ENCODE results near the gene PERM1.
"Not testable (repeated sequence)": the region's sequence is repeated elsewhere in the genome, so short reads cannot be mapped to it uniquely, and the experiment has no call there.

Gene PERM1

DNA sequence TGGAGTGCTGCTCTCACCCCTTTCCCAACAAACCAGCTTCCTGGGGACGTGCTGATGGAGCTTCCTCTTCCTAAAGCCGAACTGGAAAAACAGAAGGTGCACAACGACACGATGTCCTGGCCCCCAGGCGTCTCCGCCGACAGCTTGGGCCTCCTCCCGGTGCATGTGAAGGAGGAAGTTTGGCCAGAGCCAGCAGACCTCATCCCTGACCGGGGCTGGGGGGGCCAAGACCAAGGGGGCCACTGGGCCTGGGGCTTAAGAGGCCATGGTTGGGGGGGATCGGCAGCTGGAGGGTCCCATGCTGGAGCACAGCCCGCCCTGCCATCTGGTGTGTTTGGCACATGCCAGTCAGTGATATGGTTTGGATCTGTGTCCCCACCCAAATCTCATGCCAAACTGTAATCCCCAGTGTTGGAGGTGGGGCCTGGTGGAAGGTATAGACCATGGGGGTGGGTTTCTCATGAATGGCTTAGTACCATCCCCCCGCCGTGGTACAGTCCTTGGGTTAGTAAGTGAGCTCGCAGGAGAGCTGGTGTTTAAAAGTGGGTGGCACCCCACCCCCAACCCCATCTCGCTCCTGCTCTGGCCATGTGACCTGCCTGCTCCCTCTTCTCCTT is 11.6 kb upstream of the PERM1 start:
- Histone ChIP-seq H3K27ac (ENCODE audit: low read length) (no peak overlapping the region), H3K9ac (ENCODE audit: low read depth, low read length) (no peak overlapping the region), H3K27me3 (ENCODE audit: insufficient read depth, low read length) (peaks cover 91% of the 10 kb centered on the region), H3K4me1 (ENCODE audit: insufficient read depth, low read length) (no peaks in the 10 kb centered on the region), H3K4me3 (ENCODE audit: low read length) (no peak overlapping the region), H3K9me3 (ENCODE audit: insufficient read depth, low read depth, low read length) (no peaks in the 10 kb centered on the region), H3K36me3 (ENCODE audit: insufficient read depth, low read depth, low read length) (no peaks in the 10 kb centered on the region)

- peaks cover 86% of the 10 kb centered on the region for H3K27me3 ChIP-seq (ENCODE audit: insufficient read depth, low read length)
- H3K4me1 ChIP-seq (ENCODE audit: insufficient read depth, low read length) = no peaks in the 10 kb centered on the region
- no peak overlapping the region for H3K27ac ChIP-seq (ENCODE audit: low read length)
- no peak overlapping the region for H3K9ac ChIP-seq (ENCODE audit: low read depth, low read length)
- no peaks in the 10 kb centered on the region for H3K36me3 ChIP-seq (ENCODE audit: insufficient read depth, low read depth, low read length)
- no peak overlapping the region for H3K4me3 ChIP-seq (ENCODE audit: low read length)
- no peaks in the 10 kb centered on the region for H3K9me3 ChIP-seq (ENCODE audit: insufficient read depth, low read depth, low read length)
Observed at GRCh38 chr1:992362-992761, 10.5 kb upstream of the PERM1 start.

DNA sequence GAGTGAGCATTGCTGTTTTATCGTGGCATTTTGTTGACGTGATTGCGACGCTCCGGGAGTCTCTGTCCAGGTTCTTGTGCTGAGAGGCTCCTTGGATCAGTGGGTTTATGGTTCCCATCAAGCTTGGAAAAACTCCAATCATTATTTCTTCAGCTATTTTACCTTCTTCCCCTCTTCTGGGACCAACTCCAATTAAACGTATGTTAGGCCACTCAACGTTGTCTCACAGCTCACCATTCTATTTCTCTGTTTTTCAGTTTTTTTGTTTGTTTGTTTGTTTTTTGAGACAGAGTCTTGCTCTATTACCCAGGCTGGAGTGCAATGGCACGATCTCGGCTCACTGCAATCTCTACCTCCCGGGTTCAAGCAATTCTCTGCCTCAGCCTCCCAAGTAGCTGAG is 10.0 kb upstream of the PERM1 start:
- Histone ChIP-seq H3K27ac (ENCODE audit: low read length) (no peak overlapping the region), H3K9me3 (ENCODE audit: insufficient read depth, low read depth, low read length) (no peaks in the 10 kb centered on the region), H3K27me3 (ENCODE audit: insufficient read depth, low read length) (peaks cover 82% of the 10 kb centered on the region), H3K36me3 (ENCODE audit: insufficient read depth, low read depth, low read length) (no peaks in the 10 kb centered on the region), H3K4me1 (ENCODE audit: insufficient read depth, low read length) (no peaks in the 10 kb centered on the region), H3K4me3 (ENCODE audit: low read length) (no peak overlapping the region), H3K9ac (ENCODE audit: low read depth, low read length) (no peak overlapping the region)

GRCh38 chr1:991275-991674 is 9.4 kb upstream of the PERM1 start:
- not testable (repeated sequence) for H3K4me1 ChIP-seq (ENCODE audit: insufficient read depth, low read length); H3K27ac ChIP-seq (ENCODE audit: low read length); H3K4me3 ChIP-seq (ENCODE audit: low read length); H3K36me3 ChIP-seq (ENCODE audit: insufficient read depth, low read depth, low read length); H3K9ac ChIP-seq (ENCODE audit: low read depth, low read length); H3K9me3 ChIP-seq (ENCODE audit: insufficient read depth, low read depth, low read length)
- peaks cover 81% of the 10 kb centered on the region for H3K27me3 ChIP-seq (ENCODE audit: insufficient read depth, low read length)

DNA sequence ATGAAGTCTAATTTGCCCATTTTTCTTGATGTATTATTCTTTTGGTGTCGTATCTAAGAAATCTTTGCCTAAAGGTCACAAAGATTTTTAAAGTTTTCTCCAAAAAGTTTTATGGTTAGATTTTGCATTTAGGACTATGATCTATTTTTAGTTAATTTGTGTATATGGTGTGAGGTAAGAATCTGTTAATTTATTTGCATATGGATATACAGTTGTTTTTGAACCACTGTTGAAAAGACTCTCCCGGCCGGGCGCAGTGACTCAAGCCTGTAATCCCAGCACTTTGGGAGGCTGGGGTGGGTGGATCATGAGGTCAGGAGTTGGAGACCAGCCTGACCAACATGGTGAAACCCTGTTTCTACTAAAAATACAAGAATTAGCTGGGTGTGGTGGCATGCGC is 6.2 kb upstream of the PERM1 start:
- H3K27ac ChIP-seq (ENCODE audit: low read length); H3K9ac ChIP-seq (ENCODE audit: low read depth, low read length); H3K9me3 ChIP-seq (ENCODE audit: insufficient read depth, low read depth, low read length); H3K4me3 ChIP-seq (ENCODE audit: low read length); H3K36me3 ChIP-seq (ENCODE audit: insufficient read depth, low read depth, low read length); H3K4me1 ChIP-seq (ENCODE audit: insufficient read depth, low read length): not testable (repeated sequence)
- peaks cover 75% of the 10 kb centered on the region for H3K27me3 ChIP-seq (ENCODE audit: insufficient read depth, low read length)

- Histone ChIP-seq H3K9me3 (ENCODE audit: insufficient read depth, low read depth, low read length) (no peaks in the 10 kb centered on the region), H3K27me3 (ENCODE audit: insufficient read depth, low read length) (peaks cover 68% of the 10 kb centered on the region)
Observed at GRCh38 chr1:985126-985525, 3.2 kb upstream of the PERM1 start.

DNA sequence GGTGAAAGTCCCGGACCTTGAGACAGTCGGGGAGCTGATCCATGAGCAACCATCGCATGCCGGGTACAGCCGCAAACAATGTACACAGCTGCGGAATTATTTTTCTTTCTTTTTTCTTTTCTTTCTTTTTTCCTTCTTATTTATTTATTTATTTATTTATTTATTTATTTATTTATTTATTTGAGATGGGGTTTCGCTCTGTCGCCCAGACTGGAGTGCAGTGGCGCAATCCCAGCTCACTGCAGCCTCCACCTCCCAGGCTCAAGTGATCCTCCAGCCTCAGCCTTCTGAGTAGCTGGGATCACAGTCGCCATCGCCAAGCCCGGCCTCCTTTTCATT is 2.6 kb upstream of the PERM1 start:
- H3K4me1 ChIP-seq (ENCODE audit: insufficient read depth, low read length) = no peaks in the 10 kb centered on the region
- H3K9me3 ChIP-seq (ENCODE audit: insufficient read depth, low read depth, low read length) = no peaks in the 10 kb centered on the region
- no peak overlapping the region for H3K4me3 ChIP-seq (ENCODE audit: low read length)
- H3K36me3 ChIP-seq (ENCODE audit: insufficient read depth, low read depth, low read length) = no peaks in the 10 kb centered on the region
- H3K27me3 ChIP-seq (ENCODE audit: insufficient read depth, low read length) = peaks cover 68% of the 10 kb centered on the region
- H3K27ac ChIP-seq (ENCODE audit: low read length) = no peak overlapping the region
- no peak overlapping the region for H3K9ac ChIP-seq (ENCODE audit: low read depth, low read length)

More at GRCh38 chr1:985126-985525, 3.2 kb upstream of the PERM1 start:
- no peaks in the 10 kb centered on the region for H3K4me1 ChIP-seq (ENCODE audit: insufficient read depth, low read length)
- H3K9ac ChIP-seq (ENCODE audit: low read depth, low read length) = no peak overlapping the region
- H3K27ac ChIP-seq (ENCODE audit: low read length) = no peak overlapping the region
- H3K4me3 ChIP-seq (ENCODE audit: low read length) = no peak overlapping the region
- no peaks in the 10 kb centered on the region for H3K36me3 ChIP-seq (ENCODE audit: insufficient read depth, low read depth, low read length)

- Histone ChIP-seq H3K4me3 (ENCODE audit: low read length) (no peak overlapping the region), H3K27me3 (ENCODE audit: insufficient read depth, low read length) (peaks cover 63% of the 10 kb centered on the region), H3K4me1 (ENCODE audit: insufficient read depth, low read length) (no peaks in the 10 kb centered on the region), H3K9ac (ENCODE audit: low read depth, low read length) (no peak overlapping the region), H3K9me3 (ENCODE audit: insufficient read depth, low read depth, low read length) (no peaks in the 10 kb centered on the region), H3K27ac (ENCODE audit: low read length) (no peak overlapping the region), H3K36me3 (ENCODE audit: insufficient read depth, low read depth, low read length) (no peaks in the 10 kb centered on the region)
Observed at GRCh38 chr1:983798-984475, 2.0 kb upstream of the PERM1 start.

- H3K27ac ChIP-seq (ENCODE audit: low read length) = no peak overlapping the region
- H3K27me3 ChIP-seq (ENCODE audit: insufficient read depth, low read length) = peaks cover 53% of the 10 kb centered on the region
Observed at GRCh38 chr1:982765-983436, 1.0 kb upstream of the PERM1 start.

GRCh38 chr1:981491-981954 is 370 bp downstream of the PERM1 start:
- H3K4me1 ChIP-seq (ENCODE audit: insufficient read depth, low read length) = no peaks in the 10 kb centered on the region
- H3K9me3 ChIP-seq (ENCODE audit: insufficient read depth, low read depth, low read length) = no peaks in the 10 kb centered on the region
- H3K27ac ChIP-seq (ENCODE audit: low read length) = no peak overlapping the region
- H3K9ac ChIP-seq (ENCODE audit: low read depth, low read length) = no peak overlapping the region
- H3K36me3 ChIP-seq (ENCODE audit: insufficient read depth, low read depth, low read length) = no peaks in the 10 kb centered on the region
- peaks cover 50% of the 10 kb centered on the region for H3K27me3 ChIP-seq (ENCODE audit: insufficient read depth, low read length)
- H3K4me3 ChIP-seq (ENCODE audit: low read length) = no peak overlapping the region

More at GRCh38 chr1:982765-983436, 1.0 kb upstream of the PERM1 start:
- H3K4me1 ChIP-seq (ENCODE audit: insufficient read depth, low read length) = no peaks in the 10 kb centered on the region
- no peaks in the 10 kb centered on the region for H3K36me3 ChIP-seq (ENCODE audit: insufficient read depth, low read depth, low read length)
- no peaks in the 10 kb centered on the region for H3K9me3 ChIP-seq (ENCODE audit: insufficient read depth, low read depth, low read length)
- no peak overlapping the region for H3K9ac ChIP-seq (ENCODE audit: low read depth, low read length)
- no peak overlapping the region for H3K4me3 ChIP-seq (ENCODE audit: low read length)

GRCh38 chr1:980602-981395 is 1.1 kb downstream of the PERM1 start:
- Histone ChIP-seq H3K36me3 (ENCODE audit: insufficient read depth, low read depth, low read length) (no peaks in the 10 kb centered on the region), H3K9me3 (ENCODE audit: insufficient read depth, low read depth, low read length) (no peaks in the 10 kb centered on the region), H3K4me3 (ENCODE audit: low read length) (no peak overlapping the region), H3K4me1 (ENCODE audit: insufficient read depth, low read length) (no peaks in the 10 kb centered on the region), H3K27ac (ENCODE audit: low read length) (no peak overlapping the region), H3K9ac (ENCODE audit: low read depth, low read length) (no peak overlapping the region), H3K27me3 (ENCODE audit: insufficient read depth, low read length) (peaks cover 45% of the 10 kb centered on the region)
